Measurements from ENCODE around the gene ARMC5.
"Not testable (repeated sequence)": the region's sequence is repeated elsewhere in the genome, so short reads cannot be mapped to it uniquely, and the experiment has no call there.

ARMC5 gene

DNA sequence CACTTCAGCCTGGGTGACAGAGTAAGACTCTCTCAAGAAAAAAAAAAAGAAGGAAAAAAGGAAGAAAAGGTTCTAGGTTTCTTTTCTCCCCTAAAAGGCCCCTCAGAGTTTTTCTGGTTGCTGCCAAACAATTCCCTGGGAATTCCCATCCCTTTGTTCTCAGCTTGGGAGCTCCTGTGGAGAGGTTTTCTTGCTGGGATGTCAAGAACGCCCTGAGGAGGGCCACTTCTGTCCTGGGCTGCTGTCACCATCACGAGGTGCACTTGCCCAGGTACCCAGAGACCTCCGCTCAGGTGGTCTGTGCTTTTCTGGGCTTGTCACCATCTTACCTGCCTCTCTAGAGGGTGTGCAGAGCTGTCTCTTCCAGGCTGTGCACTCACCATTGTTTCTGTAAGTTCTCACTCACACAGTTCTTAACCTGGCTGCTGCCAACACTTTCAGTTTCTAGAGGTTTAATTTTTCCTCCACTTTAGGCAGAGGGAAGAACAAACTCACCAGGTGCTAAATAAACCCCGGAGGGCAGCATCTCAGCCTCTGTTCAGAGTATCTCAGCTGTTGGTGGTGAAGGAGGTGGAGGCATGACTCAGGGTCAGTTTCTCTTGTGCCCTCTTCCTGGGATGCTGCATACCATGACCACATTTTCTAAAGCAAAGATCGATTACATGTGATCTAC, 28.8 kb upstream of the ARMC5 start:
- no peak for DNase-seq (ENCODE audit: low read depth)

DNA sequence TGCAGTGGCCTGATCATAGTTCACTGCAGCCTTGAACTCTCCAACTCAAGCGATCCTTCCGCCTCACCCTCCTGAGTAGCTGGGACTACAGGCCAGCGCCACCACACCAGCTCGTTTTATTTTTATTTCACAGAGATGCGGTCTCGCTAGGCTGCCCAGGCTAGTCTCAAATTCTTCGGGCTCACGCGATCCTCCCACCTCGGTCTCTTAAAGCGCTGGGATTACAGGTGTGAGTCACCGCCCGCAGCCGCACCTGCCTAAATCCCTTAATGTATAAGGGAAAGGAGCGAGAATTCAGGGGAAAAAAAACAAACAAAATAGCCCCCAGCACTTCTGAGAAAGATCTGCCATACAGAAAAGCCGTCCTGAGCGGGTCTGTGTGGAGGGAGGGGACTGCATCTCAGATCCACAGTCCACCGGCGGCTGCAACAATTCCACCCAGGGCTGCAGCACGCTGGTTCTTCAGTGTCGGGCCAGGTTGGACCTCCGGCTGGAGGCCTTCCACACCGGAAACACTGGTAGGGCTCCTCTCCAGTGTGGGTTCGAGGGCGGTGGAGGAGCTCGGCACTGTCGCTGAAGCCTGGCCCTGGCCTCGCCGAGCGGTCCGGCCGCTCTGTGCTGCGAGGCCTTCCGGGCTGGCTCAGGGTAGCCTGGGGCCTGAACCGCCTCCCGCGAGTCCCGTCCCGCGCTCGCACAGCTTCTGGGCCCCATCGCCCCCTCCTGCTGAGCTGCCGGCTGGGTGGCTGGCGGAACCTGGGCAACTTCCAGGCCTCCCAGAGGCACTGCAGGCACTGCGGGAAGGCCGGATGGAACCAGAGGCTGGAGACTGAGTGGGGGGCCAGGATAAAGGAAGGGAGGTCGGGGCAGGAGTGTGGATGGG, 23.7 kb upstream of the ARMC5 start:
- no peak for DNase-seq (ENCODE audit: low read depth)

DNA sequence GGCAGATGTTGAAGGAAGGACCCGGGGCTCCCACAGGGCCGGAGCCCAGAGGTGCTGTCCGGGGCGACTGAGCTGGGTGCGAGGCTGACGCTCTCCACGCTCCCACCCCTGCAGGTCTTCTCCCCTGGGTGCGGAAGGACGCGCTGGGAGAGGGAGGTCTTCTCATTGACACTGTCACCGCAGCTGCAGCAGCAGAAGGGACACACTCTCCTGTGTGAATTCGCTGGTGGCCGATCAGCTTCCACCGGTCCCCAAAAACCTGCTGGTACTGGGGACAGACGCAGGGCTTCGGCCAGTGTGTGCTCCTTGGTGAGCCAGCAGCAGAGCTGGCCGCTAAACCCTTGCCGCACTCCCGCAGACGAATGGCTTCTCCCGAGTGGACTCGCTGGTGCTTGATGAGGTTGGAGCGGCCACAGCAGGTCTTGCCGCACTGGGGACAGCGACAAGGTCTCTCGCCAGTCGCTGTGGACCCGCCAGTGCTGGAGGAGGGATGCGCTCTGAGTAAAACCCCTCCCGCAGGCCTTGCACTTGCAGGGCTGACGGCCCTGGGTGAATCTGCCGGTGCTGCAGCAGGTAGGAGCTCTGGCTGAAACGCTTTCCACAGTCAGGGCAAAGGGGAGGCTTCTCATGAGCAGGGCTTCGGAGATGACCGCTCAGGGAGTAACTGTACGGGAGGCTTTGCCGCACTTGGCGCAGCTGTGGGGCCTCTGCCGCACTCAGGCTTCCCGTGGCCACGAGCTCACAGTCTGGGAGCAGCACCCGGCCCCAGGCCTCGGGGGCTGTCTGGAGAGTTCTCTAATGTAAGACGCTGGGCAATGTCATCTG, 22.9 kb upstream of the ARMC5 start:
- no peak for DNase-seq (ENCODE audit: low read depth)

DNA sequence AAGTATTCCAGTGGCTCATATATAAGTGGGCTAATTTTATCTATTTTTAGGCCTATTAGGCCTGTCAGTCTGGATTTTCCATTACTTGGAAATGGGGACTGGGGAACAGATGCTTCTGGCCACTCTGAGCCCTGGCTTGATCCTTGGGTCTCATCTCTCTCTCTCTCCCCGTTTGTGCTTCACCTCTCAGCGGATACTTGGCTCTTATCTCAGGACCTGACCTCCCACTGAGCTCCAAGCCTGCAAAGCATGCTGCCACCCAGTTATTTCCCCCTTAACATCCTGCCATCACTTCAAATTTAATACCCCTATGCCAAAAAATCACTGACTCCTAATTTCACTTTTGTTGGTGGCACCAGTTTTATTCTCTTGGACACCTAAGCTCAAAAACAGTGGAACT, 20.9 kb upstream of the ARMC5 start:
- no peak for DNase-seq (ENCODE audit: low read depth)

DNA sequence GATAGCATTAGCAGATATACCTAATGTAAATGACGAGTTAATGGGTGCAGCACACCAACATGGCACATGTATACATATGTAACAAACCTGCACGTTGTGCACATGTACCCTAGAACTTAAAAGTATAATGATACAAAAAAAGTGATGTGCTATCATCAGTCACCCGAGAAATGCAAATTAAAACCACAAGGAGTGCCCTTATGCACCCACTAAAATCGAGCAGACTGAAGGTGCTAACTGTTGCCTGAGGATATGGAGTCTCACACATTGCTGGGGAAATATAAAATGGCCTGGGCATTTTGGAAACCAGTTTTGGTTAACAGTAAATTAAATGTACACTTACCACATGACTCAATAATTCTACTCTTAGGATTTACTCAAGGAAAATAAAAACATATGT, 20.3 kb upstream of the ARMC5 start:
- not testable (repeated sequence) for DNase-seq (ENCODE audit: low read depth)

DNA sequence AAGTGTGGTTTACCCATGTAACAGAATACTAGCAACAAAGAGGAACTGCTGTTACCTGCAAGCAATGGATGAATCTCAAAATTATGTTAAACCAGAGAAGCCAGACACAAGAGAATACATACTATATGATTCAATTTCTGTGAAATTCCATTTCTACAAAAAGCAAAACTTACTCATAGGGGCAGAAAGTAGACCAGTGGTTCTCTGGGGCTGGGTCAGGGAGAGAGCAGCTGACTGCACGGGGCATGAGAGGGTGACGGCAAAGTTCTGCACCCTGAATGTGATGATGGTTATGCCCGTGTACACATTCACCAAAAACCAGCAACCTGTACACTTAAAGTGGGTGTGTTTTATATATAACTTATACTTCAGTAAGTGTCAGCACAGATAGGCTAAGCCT, 19.8 kb upstream of the ARMC5 start:
- DNase-seq (ENCODE audit: low read depth), result no peak

DNA sequence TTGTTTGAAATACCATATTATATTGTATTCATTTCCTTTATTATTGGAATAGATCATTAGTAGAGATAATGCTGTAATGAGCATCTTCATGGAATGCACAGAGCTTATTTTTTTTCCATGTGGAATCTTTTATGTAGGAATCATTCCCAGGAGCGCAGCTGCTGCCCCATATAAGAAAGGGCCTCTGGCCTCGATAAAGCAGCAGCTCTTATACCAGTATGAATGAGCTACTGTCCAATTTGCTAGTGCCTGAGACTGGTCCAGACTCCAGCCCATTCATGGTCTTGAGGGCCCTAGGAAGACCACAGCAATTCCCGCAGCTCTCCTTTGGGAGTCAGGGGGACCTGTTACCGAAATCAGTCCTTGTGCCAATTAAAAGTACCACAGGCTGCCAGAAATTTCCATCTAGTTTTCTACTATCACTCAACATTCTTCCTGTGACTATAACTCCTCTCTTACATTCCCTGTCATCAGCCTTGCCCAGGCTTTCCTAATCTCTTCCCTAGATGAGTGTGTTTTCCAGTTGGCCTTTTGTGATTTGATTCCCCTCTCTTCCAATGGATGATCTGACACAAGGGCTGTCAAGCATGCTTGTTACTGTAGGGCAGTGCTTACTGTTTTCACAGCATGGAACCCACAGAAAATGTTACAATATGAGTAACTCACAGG, 18.7 kb upstream of the ARMC5 start:
- no peak for DNase-seq (ENCODE audit: low read depth)

DNA sequence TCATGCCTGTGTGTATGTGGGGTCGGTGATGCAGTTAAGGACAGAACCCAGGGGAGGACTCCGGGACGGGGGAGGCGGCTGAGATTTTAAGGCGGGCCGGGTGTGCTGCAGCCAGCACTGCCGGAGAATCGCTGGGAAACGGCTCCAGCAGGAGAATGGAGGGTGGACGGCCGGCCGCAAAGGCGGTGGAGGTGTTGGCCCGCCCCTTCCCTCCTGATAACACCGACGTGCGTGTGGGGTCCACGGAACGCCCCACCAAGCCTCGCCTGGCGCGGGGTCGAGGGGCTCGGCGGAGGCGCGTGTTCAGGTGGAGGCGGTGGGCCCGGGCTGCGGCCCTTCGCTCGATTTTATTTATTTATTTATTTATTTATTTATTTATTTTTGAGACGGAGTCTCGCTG, 17.3 kb upstream of the ARMC5 start:
- DNase-seq (ENCODE audit: low read depth), result no peak

DNA sequence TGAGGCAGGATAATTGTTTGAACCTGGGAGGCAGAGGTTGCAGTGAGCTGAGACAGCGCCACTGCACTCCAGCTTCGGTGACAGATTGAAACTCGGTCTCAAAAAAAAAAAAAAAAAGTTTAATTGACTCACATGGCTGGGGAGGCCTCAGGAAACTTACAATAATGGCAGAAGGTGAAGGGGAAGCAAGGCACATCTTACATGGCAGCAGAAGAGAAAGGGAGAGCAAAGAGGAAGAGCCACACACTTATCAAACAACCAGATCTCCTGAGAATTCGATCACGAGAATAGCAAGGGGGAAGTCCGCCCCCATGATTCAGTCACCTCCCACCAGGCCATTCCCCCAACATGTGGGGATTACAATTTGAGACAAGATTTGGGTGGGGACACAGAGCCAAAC, 13.4 kb upstream of the ARMC5 start:
- DNase-seq (ENCODE audit: low read depth), result not testable (repeated sequence)

DNA sequence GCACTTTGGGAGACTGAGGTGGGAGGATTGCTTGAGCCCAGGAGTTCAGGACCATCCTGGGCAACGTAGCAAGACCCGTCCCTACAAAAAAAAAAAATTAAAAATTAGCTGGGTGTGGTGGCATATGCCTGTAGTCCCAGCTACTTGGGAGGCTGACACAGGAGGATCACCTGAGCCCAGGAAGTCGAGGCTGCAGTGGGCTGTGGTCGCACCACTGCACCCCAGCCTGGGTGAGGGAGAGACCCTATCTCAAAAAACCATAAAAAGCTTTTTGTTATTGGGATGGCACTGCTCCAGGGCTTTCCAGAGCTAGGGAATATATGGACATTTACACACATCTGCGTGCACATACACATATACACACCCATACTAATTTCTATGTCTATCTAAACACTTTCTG, 8.1 kb upstream of the ARMC5 start:
- no peak for DNase-seq (ENCODE audit: low read depth)

DNA sequence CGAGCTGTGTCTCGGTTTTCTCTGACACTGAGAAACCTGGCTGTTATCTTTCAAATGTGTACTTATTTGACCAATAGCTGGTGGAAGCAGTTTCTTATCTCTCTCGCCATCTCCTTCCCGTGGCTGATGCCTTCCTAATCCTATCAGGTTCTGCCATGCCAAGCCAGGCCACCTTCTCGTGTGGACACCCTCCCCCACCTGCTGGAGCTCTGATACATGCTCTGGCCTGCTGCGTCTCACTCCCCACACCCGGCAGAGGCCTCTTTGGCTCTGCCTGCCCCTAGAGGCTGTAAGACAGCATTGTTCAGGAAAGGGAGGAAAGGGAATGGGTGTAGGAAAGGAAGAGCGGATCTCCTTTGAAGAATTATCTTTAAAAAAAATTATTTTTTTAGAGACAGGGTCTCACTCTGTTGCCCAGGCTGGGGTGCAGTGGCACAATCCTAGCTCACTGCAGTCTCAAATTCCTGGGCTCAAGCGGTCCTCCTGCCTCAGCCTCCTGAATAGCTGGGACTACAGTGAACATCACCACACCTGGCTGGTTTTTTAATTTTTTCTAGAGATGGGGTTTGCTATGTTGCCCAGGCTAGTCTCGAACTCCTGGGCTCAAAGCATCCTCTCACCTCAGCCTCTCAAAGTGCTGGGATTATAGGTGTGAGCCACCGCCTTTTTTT, 7.5 kb upstream of the ARMC5 start:
- DNase-seq (ENCODE audit: low read depth), result no peak

DNA sequence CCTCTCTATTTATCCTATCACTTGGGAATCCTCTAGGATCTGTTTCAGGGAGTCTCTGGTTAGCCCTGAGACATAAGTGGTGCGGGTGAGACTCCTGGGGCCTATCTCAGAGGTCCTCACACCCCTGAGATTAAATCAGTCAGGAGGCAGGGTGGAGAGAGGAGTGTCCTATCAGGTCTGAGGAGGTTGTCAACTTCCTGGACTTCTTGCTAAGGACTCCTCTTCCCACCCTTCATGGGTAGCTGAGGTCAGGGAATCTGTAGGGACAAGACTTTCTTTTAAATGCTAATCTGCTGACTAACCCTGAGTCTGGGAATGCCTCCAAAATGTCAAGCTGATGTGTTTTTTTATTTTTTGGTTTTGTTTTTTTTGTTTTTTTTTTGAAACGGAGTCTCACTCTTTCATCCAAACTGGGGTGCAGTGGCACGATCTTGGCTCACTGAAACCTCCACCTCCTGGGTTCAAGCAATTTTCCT, 6.6 kb upstream of the ARMC5 start:
- no peak for DNase-seq (ENCODE audit: low read depth)

DNA sequence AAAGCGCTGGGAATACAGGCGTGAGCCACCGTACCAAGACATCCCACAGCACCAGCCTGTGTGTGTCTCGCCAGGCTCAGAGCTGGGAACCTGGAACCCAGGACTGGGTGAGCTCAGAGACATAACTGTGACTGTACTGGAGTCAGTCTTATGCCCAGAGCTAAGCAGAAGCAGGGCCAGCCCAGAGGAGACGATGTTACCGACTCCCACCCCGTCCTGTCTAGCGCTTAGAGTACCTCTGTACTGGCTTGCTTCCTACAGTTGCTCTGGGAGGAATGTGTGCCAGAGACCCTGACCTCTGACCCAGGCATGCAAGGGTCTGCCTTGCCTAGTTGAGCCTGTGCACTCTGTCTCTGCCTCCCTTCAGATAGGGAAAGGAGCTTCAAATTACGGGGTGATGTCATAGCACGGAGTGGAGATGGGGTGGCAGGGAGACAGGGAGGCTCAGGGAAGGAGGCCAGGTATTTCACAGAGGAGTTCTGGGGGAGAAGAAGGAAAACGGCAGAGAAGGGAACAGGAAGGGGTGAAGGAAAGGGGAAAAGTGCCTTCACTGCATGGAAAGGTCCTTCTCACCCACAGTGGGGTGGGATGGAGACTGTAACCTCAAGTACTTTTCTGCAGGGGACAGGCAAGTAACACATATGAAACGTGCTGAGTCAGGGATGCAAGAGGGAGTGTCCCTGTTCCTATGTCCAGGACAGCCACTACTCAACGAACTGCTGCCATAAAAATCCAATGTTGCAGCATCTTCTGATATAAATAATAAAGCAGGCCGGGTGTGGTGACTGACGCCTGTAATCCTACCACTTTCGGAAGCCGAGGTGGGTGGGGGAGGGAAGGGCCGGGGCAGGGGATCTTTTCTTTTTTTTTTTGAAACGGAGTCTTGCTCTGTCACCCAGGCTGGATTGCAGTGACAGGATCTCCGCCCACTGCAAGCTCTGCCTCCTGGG, 5.8 kb upstream of the ARMC5 start:
- DNase-seq (ENCODE audit: low read depth), result no peak

DNA sequence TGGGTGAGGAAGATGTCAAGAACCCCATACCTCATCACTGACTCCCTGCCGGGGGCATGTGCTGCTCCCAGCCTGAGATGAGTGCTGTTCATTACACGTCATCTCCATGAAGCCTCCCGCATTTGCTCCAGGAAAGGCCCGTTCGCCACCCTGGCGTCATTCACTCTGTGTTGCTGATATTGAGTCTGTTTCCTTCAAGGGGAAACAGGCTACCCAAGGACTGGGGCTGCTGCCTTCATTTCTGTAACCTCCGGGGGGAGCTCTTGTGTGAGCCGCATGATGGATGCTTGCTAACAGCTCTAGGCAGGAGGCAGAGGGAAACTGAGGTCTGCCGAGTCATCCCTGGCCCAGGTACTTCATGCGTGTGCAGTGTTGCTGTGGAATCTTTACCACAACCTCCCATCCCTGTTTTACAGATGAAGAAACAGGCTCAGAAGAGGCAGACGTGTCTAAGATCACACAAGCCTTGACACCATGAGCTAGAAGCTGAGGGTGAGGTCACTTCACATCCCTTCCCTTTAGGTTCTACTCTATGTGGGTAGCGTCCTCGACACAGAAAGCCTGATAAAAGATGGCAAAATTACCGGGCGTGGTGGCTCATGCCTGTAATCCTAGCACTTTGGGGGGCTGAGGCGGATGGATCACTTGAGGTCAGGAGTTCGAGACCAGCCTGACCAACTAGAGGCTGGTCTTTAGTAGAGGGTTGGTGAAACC, 3.5 kb upstream of the ARMC5 start:
- DNase-seq (ENCODE audit: low read depth), result no peak

DNA sequence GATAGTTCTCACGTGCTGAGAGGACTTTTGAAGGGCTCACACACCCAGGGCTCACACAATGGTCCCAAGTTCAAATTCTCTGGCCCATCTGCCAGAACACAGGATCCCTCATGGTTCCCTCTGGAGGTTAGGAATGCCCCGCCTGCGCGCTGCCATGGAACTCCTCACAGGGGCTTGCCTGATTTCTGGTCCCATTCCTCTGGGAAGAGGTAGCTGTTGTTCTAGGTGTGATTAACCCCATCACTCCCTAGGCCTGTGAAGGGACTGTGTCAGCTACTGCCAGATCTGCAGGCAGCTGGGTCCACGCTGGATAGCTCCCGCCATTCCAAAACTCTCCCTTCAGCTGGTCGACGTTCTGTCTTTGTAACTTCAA, 2.3 kb upstream of the ARMC5 start:
- no peak for DNase-seq (ENCODE audit: low read depth)

DNA sequence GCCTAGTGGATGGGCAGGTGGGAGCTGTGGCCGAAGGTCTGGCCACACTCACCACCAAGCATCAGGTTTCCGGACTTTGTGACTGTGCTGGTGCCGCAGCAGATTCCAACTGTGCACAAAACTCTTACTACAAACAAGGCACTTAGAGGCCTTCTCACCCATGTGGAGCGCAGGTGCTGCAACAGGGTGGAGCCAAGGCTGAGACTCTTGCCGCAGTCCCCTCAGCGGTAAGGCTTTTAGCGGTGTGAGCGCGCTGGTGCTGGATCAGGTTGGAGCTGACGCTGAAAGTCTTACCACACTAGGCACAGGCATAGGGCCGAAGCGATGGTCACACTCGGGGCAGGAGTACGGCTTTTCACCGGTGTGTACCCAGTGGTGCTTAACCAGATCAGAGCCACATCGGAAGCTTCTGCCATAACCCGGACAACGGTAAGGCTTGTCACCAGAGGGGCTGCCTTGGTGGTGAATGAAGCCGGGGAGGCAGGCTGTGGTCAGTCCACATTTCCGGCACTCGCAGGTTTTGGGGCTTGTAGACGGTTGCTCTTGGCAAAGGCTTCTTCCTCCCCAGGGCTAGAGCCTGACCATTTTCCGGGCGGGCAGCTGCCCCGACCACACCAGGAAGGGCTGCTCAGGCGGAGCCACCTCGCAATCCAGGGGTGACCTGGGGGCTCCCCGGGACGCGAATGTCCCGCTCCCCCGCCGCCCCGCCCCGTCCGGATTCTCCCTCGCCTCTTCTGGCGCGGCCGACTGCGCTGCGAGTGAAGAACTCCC, 1.0 kb upstream of the ARMC5 start:
- DNase-seq (ENCODE audit: low read depth), result peak; percentile 43

DNA sequence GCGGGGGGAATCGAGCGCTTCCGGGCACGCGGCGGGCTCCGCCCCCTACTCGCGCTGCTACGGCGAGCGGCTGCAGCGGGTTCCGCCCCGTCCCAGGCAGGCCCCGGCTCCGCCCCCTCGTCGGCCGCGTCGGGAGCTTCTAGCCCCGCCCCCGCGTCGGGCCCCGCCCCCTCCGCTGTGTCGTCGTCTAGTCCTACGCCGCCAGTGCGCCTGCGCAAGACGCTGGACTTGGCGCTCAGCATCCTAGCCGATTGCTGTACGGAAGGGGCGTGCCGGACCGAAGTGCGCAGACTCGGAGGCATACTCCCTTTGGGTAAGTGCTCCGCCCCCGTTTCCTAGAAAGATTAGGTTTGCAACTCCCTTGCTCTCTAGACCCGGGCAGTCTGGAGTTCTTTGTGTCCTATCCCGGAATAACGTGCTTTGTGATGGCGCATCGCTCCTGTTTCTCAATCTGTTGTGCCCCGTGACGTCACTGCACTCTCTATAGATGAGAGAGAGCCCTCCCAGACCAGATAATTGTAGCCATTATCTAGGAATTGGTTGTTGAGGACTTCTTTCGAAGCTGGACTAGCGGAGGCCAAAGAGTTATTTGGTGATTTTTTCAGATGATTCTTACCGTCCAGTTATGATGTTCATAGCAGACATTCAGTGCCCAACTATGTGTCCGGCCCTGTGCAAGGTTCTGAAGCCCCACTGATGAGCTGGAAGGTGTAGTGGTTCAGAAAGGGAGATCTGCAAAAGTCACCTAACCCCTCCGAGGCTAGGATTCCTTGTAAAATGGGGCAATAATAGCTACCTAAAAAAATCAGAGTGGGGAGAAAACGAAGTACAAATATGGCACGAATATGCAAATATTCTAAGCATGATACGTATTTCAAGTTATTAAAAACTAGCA, 633 bp downstream of the ARMC5 start:
- peak; percentile 100 for DNase-seq (ENCODE audit: low read depth)

DNA sequence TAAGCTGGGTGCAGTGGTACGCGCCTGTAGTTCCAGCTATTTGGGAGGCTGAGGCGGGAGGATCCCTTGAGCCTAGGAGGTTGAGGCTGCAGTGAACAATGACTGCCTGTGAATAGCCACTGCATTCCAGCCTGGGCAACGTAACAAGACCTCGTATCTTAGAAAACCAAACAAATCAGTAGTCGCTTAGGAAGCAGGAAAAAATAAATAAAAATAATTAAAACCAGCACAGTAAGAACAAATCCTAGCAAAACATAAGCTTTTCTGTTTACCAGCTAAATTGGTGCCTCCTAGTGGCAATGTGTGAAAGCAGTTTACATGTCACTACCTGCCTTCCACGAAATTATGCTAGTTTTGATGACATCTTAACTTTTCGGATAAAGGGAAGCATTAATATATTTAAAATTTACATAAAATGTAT, 1.3 kb downstream of the ARMC5 start:
- no peak for DNase-seq (ENCODE audit: low read depth)
